IMR-90 (cell line): ENCODE data around the gene CDH13. TPM values are rescaled to one million over a fixed set of nuclear protein-coding genes. Genes with fewer than 3 reads are reported as not detected.

Source experiments
- ATAC-seq: fragments of 200-7000 bp; cut with Tn5 transposase; 2 replicates; pipeline ENCODE4 v1.9.1; 2020; ENCODE audit warnings: low read depth, mild to moderate bottlenecking, moderate library complexity
- BruUV-seq: library from RNA; stranded (reverse); fragments of 400-500 nt; replicated peaks from 2 replicates; lab custom pipeline; 2021; lab: Mats Ljungman, UMichigan
- CTCF ChIA-PET: fragments of 300-600 bp; formaldehyde crosslinking; extraction: SDS; loops from one replicate; lab custom pipeline; 2021; ENCODE audit warnings: antibody characterized with exemption; lab: Yijun Ruan, JAX
- POLR2A ChIA-PET: fragments of 300-600 bp; sonication (Branson Sonifier 250); formaldehyde crosslinking; loops from one replicate; lab custom pipeline; 2022; ENCODE audit warnings: antibody characterized with exemption; ENCODE audit not compliant: unreplicated experiment; lab: Charles Lee
- DNase-seq: peaks from one replicate; pipeline ENCODE4 v3.0.0; 2013
- H2AFZ ChIP-seq: replicated peaks from 2 replicates; pipeline ENCODE3; 2013; ENCODE audit warnings: low read length, mild to moderate bottlenecking; ENCODE audit not compliant: poor library complexity
- H2AK5ac ChIP-seq: 2 replicates; pipeline ENCODE4 v1.6.1; 2013; ENCODE audit warnings: low read depth, low read length, inconsistent platforms
- H2AK9ac ChIP-seq: replicated peaks from 2 replicates; pipeline ENCODE3; 2013; ENCODE audit warnings: mild to moderate bottlenecking, low read depth, low read length, moderate library complexity; ENCODE audit not compliant: poor library complexity
- H2BK120ac ChIP-seq: 2 replicates; pipeline ENCODE4 v1.6.1; 2013; ENCODE audit warnings: low read depth, low read length, inconsistent platforms
- H2BK15ac ChIP-seq: 3 replicates; pipeline ENCODE4 v1.6.1; 2013; ENCODE audit warnings: low read depth, low read length, inconsistent platforms
- H2BK20ac ChIP-seq: 2 replicates; pipeline ENCODE4 v1.6.1; 2013; ENCODE audit warnings: low read depth, mild to moderate bottlenecking, inconsistent platforms, low read length, moderate library complexity
- H2BK5ac ChIP-seq: 2 replicates; pipeline ENCODE4 v1.6.1; 2013; ENCODE audit warnings: mild to moderate bottlenecking, low read depth, low read length, inconsistent platforms; ENCODE audit not compliant: poor library complexity, severe bottlenecking
- H3K14ac ChIP-seq: replicated peaks from 2 replicates; pipeline ENCODE4 v1.6.1; 2013; ENCODE audit warnings: low read depth, low read length, inconsistent platforms
- H3K18ac ChIP-seq: 2 replicates; pipeline ENCODE4 v1.6.1; 2013; ENCODE audit warnings: low read depth, low read length, control low read depth
- H3K23ac ChIP-seq: 2 replicates; pipeline ENCODE4 v1.6.1; 2013; ENCODE audit warnings: low read depth, low read length, inconsistent platforms
- H3K27ac ChIP-seq: 2 replicates; pipeline ENCODE4 v1.5.1; 2013; ENCODE audit warnings: mild to moderate bottlenecking, control low read depth, low read length; ENCODE audit not compliant: insufficient read depth
- H3K27me3 ChIP-seq: 2 replicates; pipeline ENCODE4 v1.6.1; 2013; ENCODE audit warnings: low read length; ENCODE audit not compliant: control insufficient read depth, insufficient read depth
- H3K36me3 ChIP-seq: 2 replicates; pipeline ENCODE4 v1.6.1; 2013; ENCODE audit warnings: low read length, mixed read lengths; ENCODE audit not compliant: control insufficient read depth, insufficient read depth
- H3K4ac ChIP-seq: 2 replicates; pipeline ENCODE4 v1.6.1; 2013; ENCODE audit warnings: low read depth, low read length, inconsistent platforms
- H3K4me1 ChIP-seq: 2 replicates; pipeline ENCODE4 v1.6.1; 2013; ENCODE audit warnings: low read length, mixed read lengths; ENCODE audit not compliant: control insufficient read depth, insufficient read depth
- H3K4me2 ChIP-seq: 2 replicates; pipeline ENCODE4 v1.6.1; 2013; ENCODE audit warnings: low read depth, mild to moderate bottlenecking, control low read depth, low read length, moderate library complexity
- H3K4me3 ChIP-seq: 2 replicates; pipeline ENCODE4 v1.5.1; 2013; ENCODE audit warnings: low read depth, mild to moderate bottlenecking, control low read depth, low read length, moderate library complexity; ENCODE audit not compliant: insufficient read depth
- H3K56ac ChIP-seq: 2 replicates; pipeline ENCODE4 v1.6.1; 2013; ENCODE audit warnings: low read length, inconsistent platforms; ENCODE audit not compliant: insufficient read depth; ENCODE audit errors: extremely low read depth
- H3K79me1 ChIP-seq, 2 experiments: 2 replicates each; pipeline ENCODE4 v1.6.1; 2013; ENCODE audit warnings: low read length in 2 of 2, inconsistent platforms in 1 of 2, low read depth in 1 of 2
- H3K9ac ChIP-seq: 2 replicates; pipeline ENCODE4 v1.6.1; 2013; ENCODE audit warnings: low read depth, low read length, control low read depth
- H3K9me1 ChIP-seq: 2 replicates; pipeline ENCODE4 v1.6.1; 2013; ENCODE audit warnings: low read length, inconsistent platforms; ENCODE audit not compliant: insufficient read depth
- H3K9me3 ChIP-seq: 2 replicates; pipeline ENCODE4 v1.6.1; 2013; ENCODE audit warnings: low read length; ENCODE audit not compliant: control insufficient read depth, insufficient read depth
- H4K20me1 ChIP-seq: 2 replicates; pipeline ENCODE4 v1.6.1; 2013; ENCODE audit warnings: low read length, inconsistent platforms; ENCODE audit not compliant: insufficient read depth
- H4K5ac ChIP-seq: 2 replicates; pipeline ENCODE4 v1.6.1; 2013; ENCODE audit warnings: mild to moderate bottlenecking, low read depth, low read length, control low read depth
- H4K8ac ChIP-seq, 2 experiments: 2 replicates each; pipeline ENCODE4 v1.6.1; 2013; ENCODE audit warnings: low read depth in 2 of 2, low read length in 2 of 2, control low read depth in 1 of 2, inconsistent platforms in 1 of 2
- H4K91ac ChIP-seq: 2 replicates; pipeline ENCODE4 v1.6.1; 2013; ENCODE audit warnings: low read depth, low read length, inconsistent platforms; ENCODE audit not compliant: insufficient read depth
- BHLHE40 ChIP-seq: fragments of 150-350 bp; IDR thresholded peaks from 2 replicates; pipeline ENCODE4 v1.6.1; 2016; ENCODE audit warnings: mild to moderate bottlenecking, low read depth, low read length
- CEBPB ChIP-seq: IDR thresholded peaks from 2 replicates; pipeline ENCODE4 v1.6.1; 2012; ENCODE audit warnings: low read depth, low read length, improper control_type of control experiment
- CHD1 ChIP-seq: IDR thresholded peaks from 2 replicates; pipeline ENCODE4 v1.6.1; 2012; ENCODE audit warnings: low read depth, low read length, improper control_type of control experiment
- CTCF ChIP-seq: conservative IDR thresholded peaks from 2 replicates; pipeline ENCODE4 v1.5.1; 2012; ENCODE audit warnings: mild to moderate bottlenecking, low read depth, low read length, improper control_type of control experiment
- MAFK ChIP-seq: IDR thresholded peaks from 2 replicates; pipeline ENCODE4 v1.6.1; 2012; ENCODE audit warnings: low read depth, low read length, improper control_type of control experiment
- MAZ ChIP-seq: IDR thresholded peaks from 2 replicates; pipeline ENCODE4 v1.6.1; 2012; ENCODE audit warnings: low read depth, mild to moderate bottlenecking, low read length, improper control_type of control experiment, moderate library complexity, borderline replicate concordance
- MXI1 ChIP-seq: IDR thresholded peaks from 2 replicates; pipeline ENCODE4 v1.6.1; 2012; ENCODE audit warnings: low read depth, mild to moderate bottlenecking, low read length, moderate library complexity, borderline replicate concordance
- NFE2L2 ChIP-seq: fragments of 150-350 bp; IDR thresholded peaks from 2 replicates; pipeline ENCODE4 v1.6.1; 2016; ENCODE audit warnings: low read depth, mild to moderate bottlenecking, low read length
- POLR2A ChIP-seq: IDR thresholded peaks from 2 replicates; pipeline ENCODE4 v1.6.1; 2012; ENCODE audit warnings: mild to moderate bottlenecking, low read depth, low read length
- RAD21 ChIP-seq: IDR thresholded peaks from 2 replicates; pipeline ENCODE4 v1.6.1; 2012; ENCODE audit warnings: low read length, improper control_type of control experiment
- RCOR1 ChIP-seq: IDR thresholded peaks from 2 replicates; pipeline ENCODE4 v1.6.1; 2012; ENCODE audit warnings: mild to moderate bottlenecking, low read length, improper control_type of control experiment; ENCODE audit not compliant: insufficient replicate concordance
- RFX5 ChIP-seq: IDR thresholded peaks from 2 replicates; pipeline ENCODE4 v1.8.0; 2012; ENCODE audit warnings: low read depth, mild to moderate bottlenecking, low read length, moderate library complexity
- SMC3 ChIP-seq: fragments of 150-350 bp; IDR thresholded peaks from 2 replicates; pipeline ENCODE4 v1.6.1; 2016; ENCODE audit warnings: low read depth, mild to moderate bottlenecking, antibody characterized with exemption, low read length, moderate library complexity
- USF2 ChIP-seq: fragments of 150-350 bp; IDR thresholded peaks from 2 replicates; pipeline ENCODE4 v1.6.1; 2017; ENCODE audit warnings: mild to moderate bottlenecking, antibody characterized with exemption, low read length, low read depth
- WGBS, 2 experiments: methylation state at CpG; one replicate each; pipeline versions ENCODE4 v1.1.5 to v1.1.7; 2013; ENCODE audit warnings: missing lambda C conversion rate in 2 of 2; ENCODE audit not compliant: insufficient read length in 1 of 2; ENCODE audit errors: extremely low coverage in 2 of 2; 5-methylcytosine and 5-hydroxymethylcytosine counted together
- dilution Hi-C: fragments of 300-500 bp; cut with HindIII; formaldehyde crosslinking; loops from one replicate; pipeline ENCODE4 v1.14.3; 2018; ENCODE audit warnings: low sequenced_read_pairs; ENCODE audit not compliant: unreplicated experiment
- in situ Hi-C: fragments of 300-500 bp; cut with MboI; formaldehyde crosslinking; loops from 3 replicates; pipeline ENCODE4 v1.14.3; 2019; ENCODE audit warnings: low sequenced_read_pairs, inconsistent platforms, mixed read lengths
- intact Hi-C: fragments of 100-400 bp; cut with micrococcal nuclease; formaldehyde crosslinking; loops from 2 replicates; pipeline ENCODE4 v1.10.0; 2022
- polyA plus RNA-seq, 3 experiments: library from polyadenylated mRNA; depleted of rRNA; stranded (reverse); fragments of >200 nt; gene quantifications; 2 replicates each; pipeline ENCODE4 v1.2.3, GENCODE V29; 2012; ENCODE audit warnings: low replicate concordance in 1 of 3
- total RNA-seq: library from RNA; depleted of rRNA; stranded (reverse); fragments of >200 nt; gene quantifications from 2 replicates; pipeline ENCODE4 v1.2.3, GENCODE V29; 2012
- TF ChIP-seq, protein P1 (sequence below): fragments of 150-350 bp; IDR thresholded peaks from 2 replicates; pipeline ENCODE4 v1.6.1; 2016; ENCODE audit warnings: low read depth, mild to moderate bottlenecking, low read length, moderate library complexity, borderline replicate concordance

Gene CDH13
- total and polyA plus RNA-seq, 2 of the 4 experiments (the other 2 are of a cell fraction): 61.6 to 74.7 TPM

- no peak overlapping the region for H2AFZ ChIP-seq
- H3K4me2 ChIP-seq: no peak overlapping the region
- POLR2A ChIA-PET: no interaction called here
- H3K9ac ChIP-seq: no peak overlapping the region
- dilution Hi-C loops: no loop called here
- H3K4me3 ChIP-seq: no peak overlapping the region
- H3K27ac ChIP-seq: no peak overlapping the region
- no peaks in the 10 kb centered on the region for H3K9me3 ChIP-seq
- TF ChIP-seq MAZ: no peak
- no peak for TF ChIP-seq BHLHE40
- no peak for TF ChIP-seq SMC3
- no peak for TF ChIP-seq MXI1
- TF ChIP-seq, protein P1, sequence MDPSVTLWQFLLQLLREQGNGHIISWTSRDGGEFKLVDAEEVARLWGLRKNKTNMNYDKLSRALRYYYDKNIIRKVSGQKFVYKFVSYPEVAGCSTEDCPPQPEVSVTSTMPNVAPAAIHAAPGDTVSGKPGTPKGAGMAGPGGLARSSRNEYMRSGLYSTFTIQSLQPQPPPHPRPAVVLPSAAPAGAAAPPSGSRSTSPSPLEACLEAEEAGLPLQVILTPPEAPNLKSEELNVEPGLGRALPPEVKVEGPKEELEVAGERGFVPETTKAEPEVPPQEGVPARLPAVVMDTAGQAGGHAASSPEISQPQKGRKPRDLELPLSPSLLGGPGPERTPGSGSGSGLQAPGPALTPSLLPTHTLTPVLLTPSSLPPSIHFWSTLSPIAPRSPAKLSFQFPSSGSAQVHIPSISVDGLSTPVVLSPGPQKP: no peak
- TF ChIP-seq MAFK: no peak
- no peak for TF ChIP-seq RFX5
- no peak for TF ChIP-seq CEBPB
- no peak for TF ChIP-seq CHD1
- TF ChIP-seq CTCF: no peak
- TF ChIP-seq USF2: no peak
- no peak for TF ChIP-seq NFE2L2
- no peak for TF ChIP-seq RAD21
- no peak for TF ChIP-seq RCOR1
- TF ChIP-seq POLR2A: no peak
- intact Hi-C loops: no loop called here
- H3K79me1 ChIP-seq: no peaks in the 10 kb centered on the region
- no TSS peak for BruUV-seq
- no CpG with 5 or more reads among the region's 3 CpGs for WGBS, 2 experiments
- no peaks in the 10 kb centered on the region for H3K27me3 ChIP-seq
- no peaks in the 10 kb centered on the region for H3K9me1 ChIP-seq
- in situ Hi-C loops: no loop called here
- no peak overlapping the region for H2BK120ac ChIP-seq
- CTCF ChIA-PET: interaction anchor here (1.2 kb wide), 1 partner anchor 9 kb away, joined by 5 read pairs; no protein-coding TSS in a partner anchor
- no peak overlapping the region for H2BK5ac ChIP-seq
- no peak overlapping the region for H3K14ac ChIP-seq
- no peak overlapping the region for H2AK5ac ChIP-seq
- H4K91ac ChIP-seq: no peak overlapping the region
- DNase-seq: no peak
- H4K5ac ChIP-seq: no peak overlapping the region
- no peak overlapping the region for H2BK15ac ChIP-seq
- H2AK9ac ChIP-seq: no peak overlapping the region
- no peak overlapping the region for H3K4ac ChIP-seq
- no peak overlapping the region for H3K23ac ChIP-seq
- no peak overlapping the region for H3K56ac ChIP-seq
- H3K4me1 ChIP-seq: no peaks in the 10 kb centered on the region
- H4K8ac ChIP-seq: no peak overlapping the region
- H4K20me1 ChIP-seq: no peaks in the 10 kb centered on the region
- no peak overlapping the region for H3K18ac ChIP-seq
- no peaks in the 10 kb centered on the region for H3K36me3 ChIP-seq
- no peak overlapping the region for H2BK20ac ChIP-seq
- no peak for ATAC-seq
Measured at GRCh38 chr16:83224642-83225041, 597.9 kb downstream of the CDH13 start.
